Adrenal gland (tissue), 5 donors: ENCODE data around the gene ECI1.

Experiments
- POLR2A ChIP-seq, 2 donors: fragments of 450-650 bp; IDR thresholded peaks; one replicate each; pipeline ENCODE4 v1.6.1; 2017; ENCODE audit warnings: antibody characterized with exemption in 2 of 2, mild to moderate bottlenecking in 2 of 2, moderate library complexity in 1 of 2
- TF ChIP-seq, protein P1 (sequence below), 6 experiments: fragments of 450-650 bp in 4 of 6; fragments of 200-600 bp in 2 of 6; sonication (generic) in 1 of 6; IDR thresholded peaks; 1 replicate in 5 of 6; 2 replicates in 1 of 6; pipeline versions ENCODE4 v1.5.1 to v1.8.0; 2016 to 2021; ENCODE audit warnings: antibody characterized with exemption in 6 of 6, mild to moderate bottlenecking in 2 of 6, moderate library complexity in 1 of 6
- donor health status: DM: no; HTN: no; CAD: no.

DNA sequence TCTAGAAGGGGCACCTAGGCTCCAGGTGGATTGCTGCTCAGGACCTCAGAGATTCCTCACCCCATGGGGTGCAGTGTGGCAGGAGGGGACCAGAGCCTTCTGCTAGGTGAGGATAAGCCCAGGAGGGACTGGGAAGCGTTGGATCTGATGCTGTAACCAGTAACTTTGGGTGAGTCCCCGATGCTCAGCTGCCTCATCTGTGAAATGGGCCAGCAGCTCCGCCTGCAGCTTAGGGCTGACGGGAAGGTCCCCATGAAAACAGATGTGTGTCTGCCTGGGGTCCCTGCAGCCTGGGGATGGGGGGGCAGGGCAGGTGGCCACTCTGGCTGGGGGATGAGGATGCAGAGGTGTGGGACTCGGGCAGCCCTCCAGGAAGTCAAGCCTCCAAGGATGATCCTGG lies 52.3 kb downstream of the ECI1 start:
- TF ChIP-seq, protein P1, sequence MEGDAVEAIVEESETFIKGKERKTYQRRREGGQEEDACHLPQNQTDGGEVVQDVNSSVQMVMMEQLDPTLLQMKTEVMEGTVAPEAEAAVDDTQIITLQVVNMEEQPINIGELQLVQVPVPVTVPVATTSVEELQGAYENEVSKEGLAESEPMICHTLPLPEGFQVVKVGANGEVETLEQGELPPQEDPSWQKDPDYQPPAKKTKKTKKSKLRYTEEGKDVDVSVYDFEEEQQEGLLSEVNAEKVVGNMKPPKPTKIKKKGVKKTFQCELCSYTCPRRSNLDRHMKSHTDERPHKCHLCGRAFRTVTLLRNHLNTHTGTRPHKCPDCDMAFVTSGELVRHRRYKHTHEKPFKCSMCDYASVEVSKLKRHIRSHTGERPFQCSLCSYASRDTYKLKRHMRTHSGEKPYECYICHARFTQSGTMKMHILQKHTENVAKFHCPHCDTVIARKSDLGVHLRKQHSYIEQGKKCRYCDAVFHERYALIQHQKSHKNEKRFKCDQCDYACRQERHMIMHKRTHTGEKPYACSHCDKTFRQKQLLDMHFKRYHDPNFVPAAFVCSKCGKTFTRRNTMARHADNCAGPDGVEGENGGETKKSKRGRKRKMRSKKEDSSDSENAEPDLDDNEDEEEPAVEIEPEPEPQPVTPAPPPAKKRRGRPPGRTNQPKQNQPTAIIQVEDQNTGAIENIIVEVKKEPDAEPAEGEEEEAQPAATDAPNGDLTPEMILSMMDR (IDR thresholded peaks at IDR 0.05): no peak
- no peak for TF ChIP-seq POLR2A (IDR thresholded peaks at IDR 0.05)
